HepG2 (cell line): ENCODE data around the gene MAP2K2. TPM values are rescaled to one million over a fixed set of nuclear protein-coding genes. Genes with fewer than 3 reads are reported as not detected.
A peak's percentile ranks its signal among the peaks of the same experiment; 100 is the strongest.

Experiments
- ATAC-seq: fragments of 200-7000 bp; cut with Tn5 transposase; 3 replicates; pipeline ENCODE4 v1.9.1; 2020; ENCODE audit warnings: mild to moderate bottlenecking, moderate library complexity
- Bru-seq: library from RNA; stranded (reverse); fragments of 400-500 nt; gene quantifications from one replicate; lab custom pipeline; 2021; lab: Mats Ljungman, UMichigan
- BruChase-seq, 2 experiments: library from RNA; stranded (reverse); fragments of 400-500 nt; gene quantifications; one replicate each; lab custom pipeline; 2021; lab: Mats Ljungman, UMichigan
- BruUV-seq: library from RNA; stranded (reverse); fragments of 400-500 nt; replicated peaks from 2 replicates; lab custom pipeline; 2021; lab: Mats Ljungman, UMichigan
- CTCF ChIA-PET: fragments of 300-600 bp; formaldehyde crosslinking; extraction: SDS; loops from one replicate; lab custom pipeline; 2021; ENCODE audit warnings: low total read pairs, inconsistent platforms, low intra/inter-chr PET ratio; lab: Yijun Ruan, JAX
- POLR2A ChIA-PET: fragments of 350-600 bp; sonication (Branson Sonifier 250); formaldehyde crosslinking; loops from one replicate; lab custom pipeline; 2020; ENCODE audit warnings: antibody characterized with exemption, inconsistent platforms; lab: Yijun Ruan, JAX
- DNase-seq: peaks from one replicate; pipeline ENCODE4 v3.0.0-alpha.2; 2015; ENCODE audit warnings: low spot score
- FAIRE-seq: peaks from 3 replicates; lab custom pipeline; 2011; peaks lifted over from hg19 to GRCh38; lab: Jason Lieb, UNC
- H2AFZ ChIP-seq: one replicate; pipeline ENCODE4 v1.6.1; 2011; ENCODE audit warnings: low read length, inconsistent platforms
- H3K27ac ChIP-seq: fragments of 300-600 bp; 3 replicates; pipeline ENCODE4 v1.8.0; 2011; ENCODE audit warnings: mixed run types, mild to moderate bottlenecking, mixed read lengths, low read length, inconsistent platforms; ENCODE audit not compliant: insufficient read depth; ENCODE audit errors: extremely low read length
- H3K27me3 ChIP-seq, 2 experiments: fragments of 200-600 bp in 1 of 2; 2 replicates in 1 of 2; 3 replicates in 1 of 2; pipeline versions ENCODE4 v1.6.0 to v1.8.0; 2011; ENCODE audit warnings: low read length in 2 of 2, mild to moderate bottlenecking in 2 of 2, moderate library complexity in 2 of 2, inconsistent platforms in 1 of 2; ENCODE audit not compliant: insufficient read depth in 2 of 2, control insufficient read depth in 1 of 2
- H3K36me3 ChIP-seq, 2 experiments: fragments of 200-600 bp in 1 of 2; replicated peaks in 1 of 2; 2 replicates in 1 of 2; 3 replicates in 1 of 2; pipeline versions ENCODE4 v1.5.1 to v1.8.0; 2011; ENCODE audit warnings: low read length in 2 of 2, inconsistent platforms in 1 of 2; ENCODE audit not compliant: insufficient read depth in 2 of 2, control insufficient read depth in 1 of 2
- H3K4me1 ChIP-seq: 2 replicates; pipeline ENCODE4 v1.5.1; 2012; ENCODE audit warnings: low read length, inconsistent platforms; ENCODE audit not compliant: insufficient read depth
- H3K4me2 ChIP-seq: 2 replicates; pipeline ENCODE4 v1.6.0; 2011; ENCODE audit warnings: low read depth, low read length, inconsistent platforms
- H3K4me3 ChIP-seq, 3 experiments: fragments of 200-600 bp in 1 of 3; sonication (generic), shearing (Covaris generic) in 1 of 3; replicated peaks in 1 of 3; 2 replicates each; pipeline ENCODE4 v1.5.1; 2011 to 2016; ENCODE audit warnings: low read length in 3 of 3, inconsistent platforms in 2 of 3, low read depth in 2 of 3, mild to moderate bottlenecking in 2 of 3, control low read depth in 1 of 3, mixed read lengths in 1 of 3; ENCODE audit not compliant: insufficient read depth in 1 of 3
- H3K79me2 ChIP-seq: one replicate; pipeline ENCODE4 v1.6.1; 2011; ENCODE audit warnings: low read length, inconsistent platforms; ENCODE audit not compliant: insufficient read depth
- H3K9ac ChIP-seq: 2 replicates; pipeline ENCODE4 v1.6.0; 2011; ENCODE audit warnings: mild to moderate bottlenecking, low read depth, low read length, inconsistent platforms; ENCODE audit not compliant: insufficient read depth
- H3K9me3 ChIP-seq: 2 replicates; pipeline ENCODE4 v1.5.1; 2012; ENCODE audit warnings: mild to moderate bottlenecking, low read length
- H4K20me1 ChIP-seq: 2 replicates; pipeline ENCODE4 v1.6.0; 2011; ENCODE audit warnings: inconsistent platforms, mild to moderate bottlenecking, low read length, moderate library complexity; ENCODE audit not compliant: insufficient read depth
- CREM ChIP-seq, 2 experiments: sonication (generic) in 1 of 2; formaldehyde crosslinking in 1 of 2; IDR thresholded peaks; 2 replicates each; pipeline versions ENCODE4 v1.4.0 to v1.6.1; 2016 to 2020; ENCODE audit warnings: antibody characterized with exemption in 1 of 2, mild to moderate bottlenecking in 1 of 2, missing genetic modification reagents in 1 of 2
- E2F1 ChIP-seq: sonication (generic); formaldehyde crosslinking; IDR thresholded peaks from 2 replicates; pipeline ENCODE4 v1.5.0; 2020; ENCODE audit warnings: missing genetic modification reagents
- EEA1 ChIP-seq: sonication (generic); formaldehyde crosslinking; IDR thresholded peaks from 2 replicates; pipeline ENCODE4 v1.5.1; 2020; ENCODE audit warnings: mild to moderate bottlenecking, missing genetic modification reagents, borderline replicate concordance
- IRF1 ChIP-seq: sonication (generic); formaldehyde crosslinking; IDR thresholded peaks from 2 replicates; pipeline ENCODE4 v1.4.0; 2020; ENCODE audit warnings: low read depth, mild to moderate bottlenecking, missing genetic modification reagents
- RARG ChIP-seq: sonication (generic); formaldehyde crosslinking; IDR thresholded peaks from 2 replicates; pipeline ENCODE4 v1.4.0; 2020; ENCODE audit warnings: low read depth, mild to moderate bottlenecking, missing genetic modification reagents
- REPIN1 ChIP-seq: sonication (generic); formaldehyde crosslinking; IDR thresholded peaks from 2 replicates; pipeline ENCODE4 v1.8.0; 2022; ENCODE audit warnings: missing genetic modification reagents, low read depth, mild to moderate bottlenecking, borderline replicate concordance
- YY1 ChIP-seq: IDR thresholded peaks from 2 replicates; pipeline ENCODE4 v1.6.1; 2011; ENCODE audit warnings: low read length, low read depth, moderate library complexity, mild to moderate bottlenecking; ENCODE audit not compliant: insufficient read depth, insufficient replicate concordance
- ZNF503 ChIP-seq: sonication (generic); formaldehyde crosslinking; IDR thresholded peaks from 2 replicates; pipeline ENCODE4 v1.4.0; 2020; ENCODE audit warnings: missing genetic modification reagents
- WGBS: methylation state at CpG from one replicate; pipeline ENCODE4 v1.1.6; 2017; ENCODE audit warnings: low lambda C conversion rate; 5-methylcytosine and 5-hydroxymethylcytosine counted together
- in situ Hi-C: cut with HindIII; loops from 2 replicates; pipeline ENCODE4 v1.10.0; 2017; ENCODE audit warnings: low pct_unique_long_range_greater_than_20kb; ENCODE audit not compliant: extremely low pct_ligation_motif_present
- intact Hi-C: fragments of 100-400 bp; cut with micrococcal nuclease; formaldehyde crosslinking; loops from one replicate; pipeline ENCODE4 v1.10.0; 2022; ENCODE audit not compliant: unreplicated experiment
- long read RNA-seq, 2 experiments: library from RNA in 1 of 2; library from polyadenylated mRNA in 1 of 2; stranded (forward) in 1 of 2; unstranded in 1 of 2; transcript quantifications; one replicate each; pipeline ENCODE4 v2.0.0, GENCODE V29; 2019 to 2022
- polyA minus RNA-seq, 3 experiments: library from RNA; depleted of rRNA, polyadenylated mRNA; stranded (reverse); fragments of >200 nt; gene quantifications; 2 replicates each; pipeline ENCODE4 v1.2.3, GENCODE V29; 2011; ENCODE audit warnings: low replicate concordance in 1 of 3
- polyA plus RNA-seq, 8 experiments: library from polyadenylated mRNA; depleted of rRNA in 3 of 8; stranded (reverse) in 7 of 8; unstranded in 1 of 8; fragments of >200 nt; fragmentation: Illumina TruSeq in 4 of 8; extraction: Trizol in 4 of 8; gene quantifications; 2 replicates each; pipeline versions ENCODE4 v1.2.1 to v1.2.3, GENCODE V29; 2011 to 2016; ENCODE audit warnings: low read depth in 4 of 8, missing spikeins in 1 of 8, mixed read lengths in 1 of 8; ENCODE audit not compliant: insufficient read depth in 1 of 8
- total RNA-seq, 5 experiments: library from RNA; depleted of rRNA; stranded (reverse); fragments of >200 nt; fragmentation: Illumina TruSeq; extraction: Trizol; gene quantifications; 2 replicates each; pipeline ENCODE4 v1.2.3, GENCODE V29; 2016; ENCODE audit warnings: low read depth in 1 of 5

Gene MAP2K2
- total RNA-seq (2016; rRNA removed; fragmentation: Illumina TruSeq; extraction: Trizol) (72.2 and 80.9 TPM in 2 replicates), polyA plus RNA-seq (2011; rRNA removed) (70.3 and 88.1 TPM in 2 replicates), polyA minus RNA-seq (2011; rRNA and poly(A)+ RNA removed; ENCODE audit: low replicate concordance) (82.8 and 120 TPM in 2 replicates), Bru-seq, nascent RNA (percentile 59 among the genes with signal in this experiment), BruChase-seq, experiment 1, labeled RNA remaining after a 6-hour chase (percentile 75 among the genes with signal in this experiment), BruChase-seq, experiment 2, labeled RNA remaining after a 2-hour chase (percentile 71 among the genes with signal in this experiment)
- 141 and 153 TPM in 2 replicates for total RNA-seq (2016; cell fraction: cytosol; rRNA removed; fragmentation: Illumina TruSeq; extraction: Trizol; ENCODE audit: low read depth)
- 63.3 and 84.3 TPM in 2 replicates for total RNA-seq (2016; cell fraction: insoluble cytoplasmic fraction; rRNA removed; fragmentation: Illumina TruSeq; extraction: Trizol)
- total RNA-seq (2016; cell fraction: membrane; rRNA removed; fragmentation: Illumina TruSeq; extraction: Trizol): 168 and 190 TPM in 2 replicates
- 40.1 and 53.8 TPM in 2 replicates for total RNA-seq (2016; cell fraction: nucleus; rRNA removed; fragmentation: Illumina TruSeq; extraction: Trizol)
- 63.3 and 103 TPM in 2 replicates for polyA plus RNA-seq (2011; cell fraction: cytosol; rRNA removed)
- 96.2 and 101 TPM in 2 replicates for polyA plus RNA-seq (2011; cell fraction: nucleus; rRNA removed)
- polyA plus RNA-seq (2012): 73.5 and 112 TPM in 2 replicates
- 205 and 223 TPM in 2 replicates for polyA plus RNA-seq (2016; cell fraction: cytosol; fragmentation: Illumina TruSeq; extraction: Trizol; ENCODE audit: low read depth)
- polyA plus RNA-seq (2016; cell fraction: insoluble cytoplasmic fraction; fragmentation: Illumina TruSeq; extraction: Trizol; ENCODE audit: low read depth): 99.4 and 124 TPM in 2 replicates
- 271 and 285 TPM in 2 replicates for polyA plus RNA-seq (2016; cell fraction: membrane; fragmentation: Illumina TruSeq; extraction: Trizol; ENCODE audit: low read depth)
- 113 and 116 TPM in 2 replicates for polyA plus RNA-seq (2016; cell fraction: nucleus; fragmentation: Illumina TruSeq; extraction: Trizol; ENCODE audit: insufficient read depth, low read depth)
- 55.4 and 61.2 TPM in 2 replicates for polyA minus RNA-seq (2011; cell fraction: cytosol; rRNA and poly(A)+ RNA removed)
- 25.8 and 27.8 TPM in 2 replicates for polyA minus RNA-seq (2011; cell fraction: nucleus; rRNA and poly(A)+ RNA removed)
- long read RNA-seq, experiment 1, transcript MAP2K2-201 (11 exons, 1,734 nt): major isoform, 6 of 29 reads
- long read RNA-seq, experiment 1, partial matches to known transcripts: 20 of 29 reads
- long read RNA-seq, experiment 1, other reads (novel, unspliced or antisense): 2 of 29 reads
- long read RNA-seq, experiment 2, transcript MAP2K2-210 (8 exons, 1,778 nt): minor isoform, 10 of 655 reads
- long read RNA-seq, experiment 2, transcript MAP2K2-201 (11 exons, 1,734 nt): major isoform, 417 of 655 reads
- long read RNA-seq, experiment 2, partial matches to known transcripts: 102 of 655 reads
- long read RNA-seq, experiment 2, other reads (novel, unspliced or antisense): 126 of 655 reads

GRCh38 chr19:4123615-4124568 lies at the start of gene MAP2K2:
TSS of gene MAP2K2 (minus strand) at chr19:4124122. CDS start at chr19:4123875, 247 bp downstream.
- POLR2A ChIA-PET: interaction anchor here (0.7 kb wide), 1 partner anchor 10 kb away, joined by 3 read pairs; no protein-coding TSS in a partner anchor
- H3K27ac ChIP-seq: peak within 1 kb of the TSS; percentile 66
- H3K4me3 ChIP-seq: peak within 1 kb of the TSS; percentile 67 to 99 (median 85)
- intact Hi-C loops: no loop called here
- no peaks in the 10 kb centered on the region for H4K20me1 ChIP-seq
- BruUV-seq: no TSS peak
- H3K79me2 ChIP-seq: peaks cover 14% of the 10 kb centered on the region
- H3K4me1 ChIP-seq: peaks cover 26% of the 10 kb centered on the region
- no peak within 1 kb of the TSS for H2AFZ ChIP-seq
- H3K36me3 ChIP-seq: peaks cover 3 to 7% of the 10 kb centered on the region in 2 experiments; a peak in 3 of 5 replicates
- FAIRE-seq (peak; percentile 23), ATAC-seq (peak; percentile 87), DNase-seq (peak; percentile 83)
- WGBS: 3% methylated on average over 18 of the region's 102 CpGs
- peak within 1 kb of the TSS; percentile 100 for H3K4me2 ChIP-seq
- H3K27me3 ChIP-seq: no peaks in the 10 kb centered on the region
- peak within 1 kb of the TSS; percentile 92 for H3K9ac ChIP-seq
- H3K9me3 ChIP-seq: no peaks in the 10 kb centered on the region
- CTCF ChIA-PET: no interaction called here
- in situ Hi-C loops: no loop called here
- peak; percentile 94; the same call in 1 of the 2 replicates for TF ChIP-seq EEA1
- TF ChIP-seq CREM (IDR thresholded peaks at IDR 0.05): no peak
- TF ChIP-seq CREM (CRISPR knock-in tag; IDR thresholded peaks at IDR 0.05): no peak
- TF ChIP-seq E2F1 (CRISPR knock-in tag): peak; percentile 19; the same call in 1 of the 2 replicates
- peak; percentile 54 for TF ChIP-seq YY1
- TF ChIP-seq RARG (CRISPR knock-in tag): no peak
- peak; percentile 84 for TF ChIP-seq REPIN1 (CRISPR knock-in tag)
- TF ChIP-seq IRF1: no peak
- TF ChIP-seq ZNF503 (CRISPR knock-in tag): 0 out of 2 replicates have a peak, but pooled peaks have one; percentile 37
